GM19238 (cell line): ENCODE results near the gene DIO2.

ENCODE experiments used
- DNase-seq: peaks from one replicate; pipeline ENCODE4 v3.0.0; 2011; ENCODE audit warnings: low spot score; ENCODE audit not compliant: insufficient read length

The DIO2 gene

GRCh38 chr14:80211153-80212022, at the start of gene DIO2:
Gene DIO2 (minus strand): TSS chr14:80211504. CDS start chr14:80211472, 32 bp downstream.
- DNase-seq = no peak

- no peak for DNase-seq
Measured at GRCh38 chr14:80260645-80261044, 49.3 kb upstream of the DIO2 start.

GRCh38 chr14:80239631-80240030, 28.3 kb upstream of the DIO2 start:
- DNase-seq = no peak

GRCh38 chr14:80237143-80237542, 25.8 kb upstream of the DIO2 start:
- DNase-seq = no peak

GRCh38 chr14:80233470-80234089, 22.3 kb upstream of the DIO2 start:
- no peak for DNase-seq

GRCh38 chr14:80231702-80232101, 20.4 kb upstream of the DIO2 start:
- no peak for DNase-seq

- no peak for DNase-seq
Measured at GRCh38 chr14:80223696-80224465, 12.6 kb upstream of the DIO2 start.

GRCh38 chr14:80216818-80217217, 5.5 kb upstream of the DIO2 start:
- no peak for DNase-seq

GRCh38 chr14:80215756-80216581, 4.7 kb upstream of the DIO2 start:
- no peak for DNase-seq

- no peak for DNase-seq
Measured at GRCh38 chr14:80215081-80215480, 3.8 kb upstream of the DIO2 start.

GRCh38 chr14:80213602-80214001, 2.3 kb upstream of the DIO2 start:
- DNase-seq = no peak

GRCh38 chr14:80212023-80212397, 706 bp upstream of the DIO2 start:
- DNase-seq = no peak

- no peak for DNase-seq
Measured at GRCh38 chr14:80208461-80208860, 2.8 kb downstream of the DIO2 start.

- DNase-seq = no peak
Measured at GRCh38 chr14:80206351-80207080, 4.8 kb downstream of the DIO2 start.

- no peak for DNase-seq
Measured at GRCh38 chr14:80202888-80203562, 8.3 kb downstream of the DIO2 start.

GRCh38 chr14:80200093-80200492, 11.2 kb downstream of the DIO2 start:
- no peak for DNase-seq

GRCh38 chr14:80188571-80188970, 22.7 kb downstream of the DIO2 start:
- DNase-seq = no peak

GRCh38 chr14:80186301-80186800, 25.0 kb downstream of the DIO2 start:
- no peak for DNase-seq

- DNase-seq = no peak
Measured at GRCh38 chr14:80176893-80177292, 34.4 kb downstream of the DIO2 start.
